HepG2 (cell line): ENCODE results near the gene BEAN1. TPM values are rescaled to one million over a fixed set of nuclear protein-coding genes. Genes with fewer than 3 reads are reported as not detected.

Experiments used
- ATAC-seq: fragments of 200-7000 bp; cut with Tn5 transposase; 3 replicates; pipeline ENCODE4 v1.9.1; 2020; ENCODE audit warnings: mild to moderate bottlenecking, moderate library complexity
- BruUV-seq: library from RNA; stranded (reverse); fragments of 400-500 nt; replicated peaks from 2 replicates; lab custom pipeline; 2021; lab: Mats Ljungman, UMichigan
- CTCF ChIA-PET: fragments of 300-600 bp; formaldehyde crosslinking; extraction: SDS; loops from one replicate; lab custom pipeline; 2021; ENCODE audit warnings: low total read pairs, inconsistent platforms, low intra/inter-chr PET ratio; lab: Yijun Ruan, JAX
- POLR2A ChIA-PET: fragments of 350-600 bp; sonication (Branson Sonifier 250); formaldehyde crosslinking; loops from one replicate; lab custom pipeline; 2020; ENCODE audit warnings: antibody characterized with exemption, inconsistent platforms; lab: Yijun Ruan, JAX
- DNase-seq: peaks from one replicate; pipeline ENCODE4 v3.0.0-alpha.2; 2015; ENCODE audit warnings: low spot score
- FAIRE-seq: peaks from 3 replicates; lab custom pipeline; 2011; peaks lifted over from hg19 to GRCh38; lab: Jason Lieb, UNC
- H2AFZ ChIP-seq: one replicate; pipeline ENCODE4 v1.6.1; 2011; ENCODE audit warnings: low read length, inconsistent platforms
- H3K27ac ChIP-seq: fragments of 300-600 bp; 3 replicates; pipeline ENCODE4 v1.8.0; 2011; ENCODE audit warnings: mixed run types, mild to moderate bottlenecking, mixed read lengths, low read length, inconsistent platforms; ENCODE audit not compliant: insufficient read depth; ENCODE audit errors: extremely low read length
- H3K27me3 ChIP-seq, 2 experiments: fragments of 200-600 bp in 1 of 2; 2 replicates in 1 of 2; 3 replicates in 1 of 2; pipeline versions ENCODE4 v1.6.0 to v1.8.0; 2011; ENCODE audit warnings: low read length in 2 of 2, mild to moderate bottlenecking in 2 of 2, moderate library complexity in 2 of 2, inconsistent platforms in 1 of 2; ENCODE audit not compliant: insufficient read depth in 2 of 2, control insufficient read depth in 1 of 2
- H3K36me3 ChIP-seq, 2 experiments: fragments of 200-600 bp in 1 of 2; replicated peaks in 1 of 2; 2 replicates in 1 of 2; 3 replicates in 1 of 2; pipeline versions ENCODE4 v1.5.1 to v1.8.0; 2011; ENCODE audit warnings: low read length in 2 of 2, inconsistent platforms in 1 of 2; ENCODE audit not compliant: insufficient read depth in 2 of 2, control insufficient read depth in 1 of 2
- H3K4me1 ChIP-seq: 2 replicates; pipeline ENCODE4 v1.5.1; 2012; ENCODE audit warnings: low read length, inconsistent platforms; ENCODE audit not compliant: insufficient read depth
- H3K4me2 ChIP-seq: 2 replicates; pipeline ENCODE4 v1.6.0; 2011; ENCODE audit warnings: low read depth, low read length, inconsistent platforms
- H3K4me3 ChIP-seq, 3 experiments: fragments of 200-600 bp in 1 of 3; sonication (generic), shearing (Covaris generic) in 1 of 3; replicated peaks in 1 of 3; 2 replicates each; pipeline ENCODE4 v1.5.1; 2011 to 2016; ENCODE audit warnings: low read length in 3 of 3, inconsistent platforms in 2 of 3, low read depth in 2 of 3, mild to moderate bottlenecking in 2 of 3, control low read depth in 1 of 3, mixed read lengths in 1 of 3; ENCODE audit not compliant: insufficient read depth in 1 of 3
- H3K79me2 ChIP-seq: one replicate; pipeline ENCODE4 v1.6.1; 2011; ENCODE audit warnings: low read length, inconsistent platforms; ENCODE audit not compliant: insufficient read depth
- H3K9ac ChIP-seq: 2 replicates; pipeline ENCODE4 v1.6.0; 2011; ENCODE audit warnings: mild to moderate bottlenecking, low read depth, low read length, inconsistent platforms; ENCODE audit not compliant: insufficient read depth
- H3K9me3 ChIP-seq: 2 replicates; pipeline ENCODE4 v1.5.1; 2012; ENCODE audit warnings: mild to moderate bottlenecking, low read length
- H4K20me1 ChIP-seq: 2 replicates; pipeline ENCODE4 v1.6.0; 2011; ENCODE audit warnings: inconsistent platforms, mild to moderate bottlenecking, low read length, moderate library complexity; ENCODE audit not compliant: insufficient read depth
- EHMT2 ChIP-seq: fragments of 200-600 bp; sonication (generic); IDR thresholded peaks from 2 replicates; pipeline ENCODE4 v1.7.0; 2017; ENCODE audit warnings: antibody characterized with exemption, low read depth, low read length, borderline replicate concordance
- ELF3 ChIP-seq: IDR thresholded peaks from 2 replicates; pipeline ENCODE4 v1.6.1; 2016; ENCODE audit warnings: missing genetic modification reagents, missing compliant biosample characterization
- HIVEP1 ChIP-seq: sonication (generic); formaldehyde crosslinking; IDR thresholded peaks from 2 replicates; pipeline ENCODE4 v1.4.0; 2020; ENCODE audit warnings: mild to moderate bottlenecking, missing genetic modification reagents
- MED8 ChIP-seq: sonication (generic); formaldehyde crosslinking; IDR thresholded peaks from 2 replicates; pipeline ENCODE4 v1.8.1; 2023; ENCODE audit warnings: mild to moderate bottlenecking, missing genetic modification reagents; ENCODE audit not compliant: insufficient replicate concordance
- PCBP2 ChIP-seq: fragments of 200-400 bp; formaldehyde crosslinking; optimal IDR thresholded peaks from 2 replicates; pipeline ENCODE3; 2018; ENCODE audit warnings: low read length, low read depth; ENCODE audit not compliant: poor library complexity, severe bottlenecking
- PRMT3 ChIP-seq: sonication (generic); formaldehyde crosslinking; IDR thresholded peaks from 2 replicates; pipeline ENCODE4 v1.8.1; 2022; ENCODE audit warnings: low read depth, mild to moderate bottlenecking, moderate library complexity, missing genetic modification reagents, borderline replicate concordance
- RNF219 ChIP-seq: sonication (generic); formaldehyde crosslinking; IDR thresholded peaks from 2 replicates; pipeline ENCODE4 v1.5.0; 2020; ENCODE audit warnings: mild to moderate bottlenecking, missing genetic modification reagents
- ZBTB34 ChIP-seq: sonication (generic); formaldehyde crosslinking; IDR thresholded peaks from 2 replicates; pipeline ENCODE4 v1.8.0; 2022; ENCODE audit warnings: mild to moderate bottlenecking, missing genetic modification reagents
- ZNF614 ChIP-seq: IDR thresholded peaks from 2 replicates; pipeline ENCODE4 v1.6.1; 2018; ENCODE audit warnings: missing biosample characterization, missing genetic modification reagents, inconsistent platforms, borderline replicate concordance
- in situ Hi-C: cut with HindIII; loops from 2 replicates; pipeline ENCODE4 v1.10.0; 2017; ENCODE audit warnings: low pct_unique_long_range_greater_than_20kb; ENCODE audit not compliant: extremely low pct_ligation_motif_present
- intact Hi-C: fragments of 100-400 bp; cut with micrococcal nuclease; formaldehyde crosslinking; loops from one replicate; pipeline ENCODE4 v1.10.0; 2022; ENCODE audit not compliant: unreplicated experiment
- polyA plus RNA-seq, 8 experiments: library from polyadenylated mRNA; depleted of rRNA in 3 of 8; stranded (reverse) in 7 of 8; unstranded in 1 of 8; fragments of >200 nt; fragmentation: Illumina TruSeq in 4 of 8; extraction: Trizol in 4 of 8; gene quantifications; 2 replicates each; pipeline versions ENCODE4 v1.2.1 to v1.2.3, GENCODE V29; 2011 to 2016; ENCODE audit warnings: low read depth in 4 of 8, missing spikeins in 1 of 8, mixed read lengths in 1 of 8; ENCODE audit not compliant: insufficient read depth in 1 of 8
- total RNA-seq, 5 experiments: library from RNA; depleted of rRNA; stranded (reverse); fragments of >200 nt; fragmentation: Illumina TruSeq; extraction: Trizol; gene quantifications; 2 replicates each; pipeline ENCODE4 v1.2.3, GENCODE V29; 2016; ENCODE audit warnings: low read depth in 1 of 5

Gene BEAN1
- total and polyA plus RNA-seq, 2 of the 13 experiments (the other 11 are each of a cell fraction or from before 2014, with no cell fraction given), result 0.53 to 1.4 TPM

GRCh38 chr16:66412182-66412581 lies 14.9 kb upstream of the BEAN1 start:
- ATAC-seq, result no peak
- H3K9me3 ChIP-seq, result peaks cover 6% of the 10 kb centered on the region; the same call in 1 of the 2 replicates
- no peak overlapping the region for H3K9ac ChIP-seq
- 0 out of 5 replicates have a peak, but pooled peaks cover 0 to 5% of the 10 kb centered on the region in 2 experiments for H3K36me3 ChIP-seq
- H3K79me2 ChIP-seq, result no peaks in the 10 kb centered on the region
- H3K4me3 ChIP-seq, result no peak overlapping the region
- no peak overlapping the region for H2AFZ ChIP-seq
- POLR2A ChIA-PET, result no interaction called here
- in situ Hi-C loops (loop anchor here (25.0 kb wide), 1 partner anchor 450 kb away; no protein-coding TSS in a partner anchor), intact Hi-C loops (no loop called here)
- no peak overlapping the region for H3K27ac ChIP-seq
- no peak overlapping the region for H3K4me2 ChIP-seq
- FAIRE-seq, result no peak
- no peaks in the 10 kb centered on the region for H4K20me1 ChIP-seq
- no peak for DNase-seq
- peaks cover 32% of the 10 kb centered on the region for H3K4me1 ChIP-seq
- peaks cover 0 to 7% of the 10 kb centered on the region in 2 experiments; a peak in 2 of 5 replicates for H3K27me3 ChIP-seq
- no TSS peak for BruUV-seq
- TF ChIP-seq ZNF614 (CRISPR knock-in tag), result no peak
- TF ChIP-seq HIVEP1 (CRISPR knock-in tag), result no peak
- no peak for TF ChIP-seq PCBP2
- no peak for TF ChIP-seq RNF219 (CRISPR knock-in tag)
- no peak for TF ChIP-seq MED8
- TF ChIP-seq ZBTB34 (CRISPR knock-in tag), result no peak
- TF ChIP-seq EHMT2, result no peak
- TF ChIP-seq PRMT3 (CRISPR knock-in tag), result no peak
- TF ChIP-seq ELF3, result no peak
- TF ChIP-seq, all 625 proteins: peak for 0
- CTCF ChIA-PET, result no interaction called here
